HG02981 (cell line): ENCODE measurements around the gene COX8A.

Experiments used
- ATAC-seq: cut with Tn5 transposase; IDR thresholded peaks from one replicate; pipeline ENCODE4 v1.9.1; 2021; ENCODE audit warnings: mild to moderate bottlenecking, moderate library complexity; ENCODE audit not compliant: unreplicated experiment

Gene COX8A

GRCh38 chr11:64001484-64002420 is 27.3 kb downstream of the COX8A start:
- ATAC-seq = no peak

GRCh38 chr11:64003807-64004589 is 29.6 kb downstream of the COX8A start:
- no peak for ATAC-seq

GRCh38 chr11:64004590-64004984 is 30.2 kb downstream of the COX8A start:
- no peak for ATAC-seq

- no peak for ATAC-seq
These were observed 31.3 kb downstream of the COX8A start for GRCh38 chr11:64005691-64006090.

- no peak for ATAC-seq
These were observed 32.0 kb downstream of the COX8A start for GRCh38 chr11:64006398-64006797.

- ATAC-seq = no peak
These were observed 32.8 kb downstream of the COX8A start for GRCh38 chr11:64007160-64007628.

- no peak for ATAC-seq
These were observed 33.3 kb downstream of the COX8A start for GRCh38 chr11:64007629-64008282.

- no peak for ATAC-seq
These were observed 34.0 kb downstream of the COX8A start for GRCh38 chr11:64008283-64008913.

GRCh38 chr11:64008914-64009633 is 34.7 kb downstream of the COX8A start:
- ATAC-seq = no peak

- ATAC-seq = no peak
These were observed 35.3 kb downstream of the COX8A start for GRCh38 chr11:64009710-64010109.

- no peak for ATAC-seq
These were observed 36.4 kb downstream of the COX8A start for GRCh38 chr11:64010783-64011182.

- ATAC-seq = no peak
These were observed 37.0 kb downstream of the COX8A start for GRCh38 chr11:64011371-64011770.

- ATAC-seq = no peak
These were observed 38.9 kb downstream of the COX8A start for GRCh38 chr11:64013141-64013896.

- no peak for ATAC-seq
These were observed 39.9 kb downstream of the COX8A start for GRCh38 chr11:64014356-64014755.

- no peak for ATAC-seq
These were observed 41.1 kb downstream of the COX8A start for GRCh38 chr11:64015510-64015909.

- no peak for ATAC-seq
These were observed 41.8 kb downstream of the COX8A start for GRCh38 chr11:64015935-64016845.

- no peak for ATAC-seq
These were observed 43.5 kb downstream of the COX8A start for GRCh38 chr11:64017945-64018224.

- no peak for ATAC-seq
These were observed 43.9 kb downstream of the COX8A start for GRCh38 chr11:64018310-64018709.
